Cardiac fibroblast (primary cell): ENCODE results near the gene ZNF335.

Experiments used
- DNase-seq, 2 donors: peaks; one replicate each; pipeline versions ENCODE4 v3.0.0 to v3.0.0-alpha.2; 2010; ENCODE audit warnings: low read depth in 2 of 2
- H3K4me3 ChIP-seq, 2 donors: replicated peaks in 1 of 2; 1 replicate in 1 of 2; 2 replicates in 1 of 2; pipeline ENCODE4 v1.5.1; 2011; ENCODE audit warnings: low read depth in 2 of 2, low read length in 2 of 2, mild to moderate bottlenecking in 2 of 2, moderate library complexity in 1 of 2
- TF ChIP-seq, protein P1 (sequence below): IDR thresholded peaks from one replicate; pipeline ENCODE4 v1.5.1; 2011; ENCODE audit warnings: low read depth, mild to moderate bottlenecking, low read length, inconsistent platforms

Gene ZNF335

DNA sequence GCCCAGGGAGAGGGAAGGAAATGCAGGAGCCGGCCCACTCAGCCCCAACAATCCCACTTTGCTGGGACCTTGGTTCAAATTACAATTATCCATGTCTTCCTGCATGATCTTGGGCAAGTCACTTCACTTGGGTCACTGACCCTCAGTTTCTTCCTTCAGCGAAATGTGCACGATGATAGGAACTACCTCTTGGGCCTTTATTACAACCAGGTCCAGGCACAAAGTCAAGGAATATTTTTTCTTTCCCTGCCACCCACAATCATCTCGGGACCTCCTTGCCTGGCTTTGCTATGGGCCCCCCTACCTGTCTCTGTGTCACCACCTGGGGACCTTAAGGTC, 59.7 kb downstream of the ZNF335 start:
- peak overlapping the region in 1 of 2 donors; percentile 74 for H3K4me3 ChIP-seq
- TF ChIP-seq, protein P1, sequence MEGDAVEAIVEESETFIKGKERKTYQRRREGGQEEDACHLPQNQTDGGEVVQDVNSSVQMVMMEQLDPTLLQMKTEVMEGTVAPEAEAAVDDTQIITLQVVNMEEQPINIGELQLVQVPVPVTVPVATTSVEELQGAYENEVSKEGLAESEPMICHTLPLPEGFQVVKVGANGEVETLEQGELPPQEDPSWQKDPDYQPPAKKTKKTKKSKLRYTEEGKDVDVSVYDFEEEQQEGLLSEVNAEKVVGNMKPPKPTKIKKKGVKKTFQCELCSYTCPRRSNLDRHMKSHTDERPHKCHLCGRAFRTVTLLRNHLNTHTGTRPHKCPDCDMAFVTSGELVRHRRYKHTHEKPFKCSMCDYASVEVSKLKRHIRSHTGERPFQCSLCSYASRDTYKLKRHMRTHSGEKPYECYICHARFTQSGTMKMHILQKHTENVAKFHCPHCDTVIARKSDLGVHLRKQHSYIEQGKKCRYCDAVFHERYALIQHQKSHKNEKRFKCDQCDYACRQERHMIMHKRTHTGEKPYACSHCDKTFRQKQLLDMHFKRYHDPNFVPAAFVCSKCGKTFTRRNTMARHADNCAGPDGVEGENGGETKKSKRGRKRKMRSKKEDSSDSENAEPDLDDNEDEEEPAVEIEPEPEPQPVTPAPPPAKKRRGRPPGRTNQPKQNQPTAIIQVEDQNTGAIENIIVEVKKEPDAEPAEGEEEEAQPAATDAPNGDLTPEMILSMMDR: no peak
- DNase-seq: no peak

DNA sequence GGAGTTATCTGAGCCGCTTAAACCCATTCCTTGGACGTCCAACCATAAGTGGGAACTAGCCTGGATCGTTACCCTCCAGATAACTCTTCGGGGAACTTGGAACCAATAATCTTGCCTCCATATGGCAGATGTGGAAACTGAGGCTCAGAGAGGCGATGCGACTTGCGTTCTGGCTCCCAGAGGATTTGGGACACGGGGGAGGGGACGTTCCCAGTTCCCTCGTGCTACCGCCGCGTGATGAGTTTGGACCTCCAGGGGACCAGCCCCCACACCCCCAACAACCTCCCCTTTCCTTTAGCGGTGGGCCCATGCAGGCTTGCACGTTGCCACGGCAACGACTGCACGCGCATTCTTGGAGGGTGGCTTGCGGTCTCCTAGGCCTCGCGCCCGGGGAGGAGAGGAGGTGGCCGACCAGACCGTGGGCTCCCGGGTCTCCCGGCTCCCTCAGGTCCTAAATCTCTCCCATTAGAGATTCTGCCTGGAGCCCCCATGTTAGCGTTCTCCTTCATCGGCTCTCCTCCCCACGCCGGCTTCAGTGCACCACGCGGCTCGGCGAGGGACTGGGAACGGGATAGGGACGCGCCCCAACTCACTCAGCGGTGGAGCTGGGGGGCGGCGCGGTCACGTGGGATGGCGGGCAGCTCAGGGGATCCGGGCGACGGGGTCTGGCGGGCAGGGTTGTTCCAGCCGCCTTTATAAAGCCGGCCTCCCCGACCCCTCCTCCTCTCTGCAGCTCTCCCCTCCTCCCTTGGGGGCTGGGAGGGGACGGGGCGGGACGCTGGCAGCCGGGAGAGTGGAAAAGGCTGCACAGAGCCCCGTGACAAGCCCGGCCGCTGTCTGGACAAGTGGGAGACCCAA, 60.3 kb downstream of the ZNF335 start, which contains the start of gene PLTP:
TSS of gene PLTP (minus strand) at position 670 of the 858 bp plus-strand sequence. CDS start 703 bp downstream, outside the sequence.
- DNase-seq: peak; percentile 42 to 88
- H3K4me3 ChIP-seq: peak within 1 kb of the TSS; percentile 50 to 74
- TF ChIP-seq, protein P1: no peak

DNA sequence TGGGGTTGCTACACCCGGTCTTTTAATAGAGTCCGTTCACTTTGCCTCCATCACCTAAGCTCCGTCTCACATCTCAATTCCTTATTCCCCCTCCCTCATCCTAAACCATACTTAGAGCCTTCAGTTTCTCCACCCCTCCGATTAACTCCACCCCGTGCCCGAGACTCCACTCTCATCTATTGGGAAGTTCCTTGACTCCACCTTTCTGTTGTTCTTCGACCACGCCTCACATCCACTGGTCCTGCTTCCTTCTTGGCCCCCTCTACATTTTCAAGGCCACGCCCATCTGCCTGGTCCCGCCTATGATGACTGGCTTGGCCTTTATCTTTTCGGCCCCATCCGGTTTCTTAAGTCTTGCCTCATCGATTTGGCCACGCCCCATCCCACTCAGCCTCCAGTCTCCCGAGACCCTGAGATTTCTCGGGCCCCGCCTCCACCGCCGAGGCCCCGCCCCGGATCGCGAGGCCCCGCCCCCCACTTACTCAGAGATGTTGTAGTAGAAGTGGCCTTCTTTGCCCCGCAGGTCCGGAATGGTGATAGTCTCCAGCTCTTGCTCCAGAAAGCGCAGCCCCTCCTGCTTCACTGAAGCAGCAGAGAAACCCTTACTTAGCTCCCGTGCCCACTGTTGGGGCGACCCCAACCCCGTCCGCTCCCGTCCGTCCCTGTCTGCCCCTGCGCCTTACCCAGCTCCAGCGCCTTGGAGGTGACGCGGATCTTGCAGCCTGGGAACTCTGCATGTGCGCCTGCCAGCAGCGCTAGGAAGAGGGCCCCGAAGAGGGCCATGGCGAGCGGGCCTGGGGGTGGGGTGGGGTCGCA, 61.1 kb downstream of the ZNF335 start:
- peak; percentile 100 for DNase-seq
- TF ChIP-seq, protein P1: no peak
- H3K4me3 ChIP-seq: peak overlapping the region; percentile 50 to 74

DNA sequence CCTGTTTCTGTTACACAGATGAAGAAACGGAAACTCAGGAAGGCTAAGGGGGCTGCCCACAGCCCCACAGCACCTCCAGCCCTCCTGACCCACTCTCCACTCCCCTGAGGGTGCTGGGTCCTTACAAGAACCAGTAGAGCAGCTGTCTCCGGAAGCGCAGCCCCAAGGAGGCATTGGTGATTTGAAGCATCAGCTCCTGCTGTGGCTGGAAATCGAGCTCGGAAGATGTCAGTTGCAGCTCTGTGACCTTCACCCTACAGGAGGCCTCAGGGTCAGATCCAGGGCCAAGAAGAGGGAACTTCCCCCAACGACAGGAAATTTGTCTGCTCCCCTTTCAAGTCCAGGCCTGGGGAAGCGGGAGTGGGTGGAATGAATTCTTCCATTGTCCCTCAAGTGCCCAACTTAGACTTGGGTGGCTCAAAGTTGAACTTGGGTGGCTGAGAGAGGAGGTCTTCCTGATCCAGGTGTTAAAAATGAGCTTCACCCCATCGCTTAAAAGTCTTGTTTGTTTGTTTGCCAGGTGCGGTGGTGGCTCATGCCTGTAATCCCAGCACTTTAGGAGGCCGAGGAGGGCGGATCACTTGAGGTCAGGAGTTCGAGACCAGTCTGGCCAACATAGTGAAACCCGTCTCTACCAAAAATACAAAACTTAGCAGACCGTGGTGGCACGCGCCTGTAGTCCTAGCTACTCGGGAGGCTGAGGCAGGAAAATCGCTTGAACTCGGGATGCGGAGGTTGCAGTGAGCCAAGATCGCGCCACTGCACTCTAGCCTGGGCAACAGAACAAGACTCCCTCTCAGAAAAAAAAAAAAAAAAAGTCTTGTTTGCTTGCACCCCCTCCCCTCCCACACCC, 62.0 kb downstream of the ZNF335 start:
- DNase-seq: no peak
- TF ChIP-seq, protein P1: no peak
- H3K4me3 ChIP-seq: peak overlapping the region in 1 of 2 donors; percentile 17

DNA sequence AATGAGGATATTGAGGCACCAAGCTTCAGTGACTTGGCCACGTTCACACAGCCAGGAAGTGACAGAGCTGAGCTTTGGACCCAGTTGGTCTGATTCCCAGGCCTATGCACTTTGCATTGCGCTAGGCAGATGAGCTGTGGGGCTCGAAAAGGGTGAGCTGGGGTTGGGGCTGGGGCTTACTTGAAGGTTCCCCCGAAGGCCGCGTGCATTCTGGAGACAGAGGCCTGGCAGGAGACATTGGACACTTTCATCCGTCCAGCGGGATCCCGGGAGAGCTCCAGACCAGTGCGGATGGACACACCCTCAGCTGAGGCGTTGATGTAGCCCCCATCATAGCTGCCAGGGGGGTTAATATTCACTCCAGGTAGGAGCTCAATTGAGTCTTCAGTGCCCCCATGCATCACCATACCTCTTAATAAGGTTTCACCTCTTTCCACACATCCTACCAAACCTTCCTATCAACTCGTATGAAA, 62.6 kb downstream of the ZNF335 start:
- no peak overlapping the region for H3K4me3 ChIP-seq
- no peak for DNase-seq
- TF ChIP-seq, protein P1: no peak

DNA sequence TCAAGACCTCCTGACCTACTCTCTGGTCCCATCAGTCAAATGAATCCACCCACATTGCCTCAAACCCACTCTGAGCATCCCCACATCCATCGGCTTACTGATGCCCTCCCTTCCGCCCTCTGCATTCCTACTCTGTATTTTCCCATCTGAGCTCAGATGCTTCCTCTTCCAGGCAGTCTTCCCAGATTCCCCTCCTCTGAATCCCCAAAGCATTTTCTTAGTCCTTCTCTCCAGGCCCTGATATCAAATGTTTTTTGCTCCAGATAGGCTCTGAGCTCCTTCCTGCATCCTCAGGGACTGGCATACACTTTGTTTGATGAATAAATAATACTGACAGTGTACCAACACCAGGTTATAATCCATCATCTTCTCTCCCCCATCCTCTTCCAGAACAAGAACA, 63.9 kb downstream of the ZNF335 start:
- H3K4me3 ChIP-seq: no peak overlapping the region
- TF ChIP-seq, protein P1: no peak

More for the DNA sequence above, 63.9 kb downstream of the ZNF335 start:
- no peak for DNase-seq
